ENCODE measurements around the gene PLEKHA1. TPM values are rescaled to one million over a fixed set of nuclear protein-coding genes. Genes with fewer than 3 reads are reported as not detected.

Gene PLEKHA1
- total RNA-seq, 4 donors from 2014 or later, result 22.6 to 35.4 (median 32.7) TPM

GRCh38 chr10:122424059-122424458, 49.6 kb downstream of the PLEKHA1 start:
- TF ChIP-seq CTCF (IDR thresholded peaks at IDR 0.05; ENCODE audit: low read depth), result no peak

- TF ChIP-seq CTCF (IDR thresholded peaks at IDR 0.05; ENCODE audit: low read depth), result no peak
These were observed 52.3 kb downstream of the PLEKHA1 start for GRCh38 chr10:122426829-122427228.

GRCh38 chr10:122427280-122427679, 52.8 kb downstream of the PLEKHA1 start:
- no peak for TF ChIP-seq CTCF (IDR thresholded peaks at IDR 0.05; ENCODE audit: low read depth)

- TF ChIP-seq CTCF (IDR thresholded peaks at IDR 0.05; ENCODE audit: low read depth), result no peak
These were observed 60.8 kb downstream of the PLEKHA1 start for GRCh38 chr10:122435212-122435827.

GRCh38 chr10:122441961-122442360, 67.5 kb downstream of the PLEKHA1 start:
- no peak for TF ChIP-seq CTCF (IDR thresholded peaks at IDR 0.05; ENCODE audit: low read depth)

GRCh38 chr10:122445469-122445868, 71.0 kb downstream of the PLEKHA1 start:
- TF ChIP-seq CTCF (IDR thresholded peaks at IDR 0.05; ENCODE audit: low read depth), result no peak

GRCh38 chr10:122445904-122446303, 71.4 kb downstream of the PLEKHA1 start:
- TF ChIP-seq CTCF (IDR thresholded peaks at IDR 0.05; ENCODE audit: low read depth), result no peak
